ENCODE measurements around the gene SLC25A25. TPM values are rescaled to one million over a fixed set of nuclear protein-coding genes. Genes with fewer than 3 reads are reported as not detected.

Gene SLC25A25
- total and polyA plus RNA-seq, 9 of the 15 experiments (the other 6 are each of a cell fraction or from before 2014, with no cell fraction given) = 0.07 to 35.9 (median 23.2) TPM

DNA sequence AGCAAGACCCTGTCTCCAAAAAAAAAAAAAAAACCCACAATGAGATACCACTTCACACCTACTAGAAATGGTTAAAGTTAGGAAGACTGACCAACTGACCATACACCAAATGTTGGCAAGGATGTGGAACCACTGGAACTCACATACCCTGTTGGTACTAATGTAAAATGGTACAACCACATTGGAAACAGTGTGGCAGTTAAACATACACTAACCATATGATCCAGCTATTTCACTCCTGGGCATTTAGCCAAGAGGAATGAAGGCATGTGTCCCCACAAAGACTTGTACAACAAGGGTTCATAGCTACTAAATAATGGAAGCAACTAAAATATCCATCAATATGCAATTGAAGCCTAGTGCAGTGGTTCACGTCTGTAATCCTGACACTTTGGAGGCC lies 22.2 kb upstream of the SLC25A25 start:
- Histone ChIP-seq H3K79me2 (ENCODE audit: control insufficient read depth, insufficient read depth, low read length) (no peaks in the 10 kb centered on the region), H3K9me3 (replicated peaks; ENCODE audit: control insufficient read depth, insufficient read depth, low read depth, low read length) (no peaks in the 10 kb centered on the region), H3K4me2 (ENCODE audit: insufficient read depth, low read length) (no peak overlapping the region), H3K9ac (ENCODE audit: insufficient read depth in 1 of 2, low read depth in 2 of 2, low read length in 2 of 2) (no peak overlapping the region), H3K4me1 (replicated peaks in 1 of 2; ENCODE audit: control insufficient read depth in 2 of 2, insufficient read depth in 2 of 2, low read length in 2 of 2) (peaks cover 12 to 14% of the 10 kb centered on the region in 2 experiments), H3K27me3 (ENCODE audit: control insufficient read depth in 2 of 2, insufficient read depth in 2 of 2, low read length in 2 of 2) (no peaks in the 10 kb centered on the region), H3K4me3 (no peak overlapping the region), H3K9me1 (ENCODE audit: control insufficient read depth, insufficient read depth, low read length) (no peaks in the 10 kb centered on the region), H2AFZ (ENCODE audit: low read depth, low read length) (no peak overlapping the region), H3K27ac (ENCODE audit: extremely low read depth, low read depth, low read length) (no peak overlapping the region), H4K20me1 (replicated peaks; ENCODE audit: control insufficient read depth, insufficient read depth, low read length) (no peaks in the 10 kb centered on the region), H3K36me3 (ENCODE audit: control insufficient read depth, insufficient read depth, low read length) (no peaks in the 10 kb centered on the region)
- POLR2A ChIA-PET = interaction anchor here (1.1 to 1.5 kb wide), 3 partner anchors 17 to 30 kb away, joined by 3 to 4 read pairs (median 3); partner anchors contain the start of gene NAIF1
- CTCF ChIA-PET (ENCODE audit: low intra/inter-chr PET ratio) = no interaction called here
- intact Hi-C loops (cut with micrococcal nuclease) (no loop called here), in situ Hi-C loops (cut with MboI) (no loop called here)
- FAIRE-seq (no peak), ATAC-seq (no peak), DNase-seq (ENCODE audit: extremely low read depth in 1 of 4, low spot score in 3 of 4) (no peak)
- 67% methylated on average over 1 of the region's 1 CpG for WGBS (ENCODE audit: insufficient coverage, low coverage, missing lambda C conversion rate)
- no TSS peak for BruUV-seq (replicated peaks)
- TF ChIP-seq ZBTB33 (CRISPR knock-in tag; IDR thresholded peaks at IDR 0.05) = no peak
- no peak for TF ChIP-seq TAL1 (IDR thresholded peaks at IDR 0.05)
- TF ChIP-seq HINFP (tag; conservative IDR thresholded peaks at IDR 0.05; ENCODE audit: low read depth) = no peak
- no peak for TF ChIP-seq ZNF140 (CRISPR knock-in tag; IDR thresholded peaks at IDR 0.05)
- no peak for TF ChIP-seq FUS (optimal IDR thresholded peaks at IDR 0.05; ENCODE audit: low read depth, low read length)
- TF ChIP-seq TGIF2 (CRISPR knock-in tag; IDR thresholded peaks at IDR 0.05) = no peak
- no peak for TF ChIP-seq ZNF512 (tag; IDR thresholded peaks at IDR 0.05)
